HepG2 (cell line): Measurements from ENCODE around the gene JUND. TPM values are rescaled to one million over a fixed set of nuclear protein-coding genes. Genes with fewer than 3 reads are reported as not detected.

Source experiments
- FOXC1 ChIP-seq: sonication (generic); formaldehyde crosslinking; IDR thresholded peaks from 2 replicates; pipeline ENCODE4 v1.8.0; 2022; ENCODE audit warnings: mild to moderate bottlenecking, missing genetic modification reagents, borderline replicate concordance
- HNRNPUL1 ChIP-seq: fragments of 200-400 bp; formaldehyde crosslinking; IDR thresholded peaks from 2 replicates; pipeline ENCODE4 v1.6.1; 2017; ENCODE audit warnings: low read depth, mild to moderate bottlenecking, low read length, moderate library complexity
- KLF6 ChIP-seq: IDR thresholded peaks from 2 replicates; pipeline ENCODE4 v1.8.0; 2016; ENCODE audit warnings: missing biosample characterization, missing genetic modification reagents
- PREB ChIP-seq: sonication (generic); formaldehyde crosslinking; IDR thresholded peaks from 2 replicates; pipeline ENCODE4 v1.4.0; 2020; ENCODE audit warnings: missing genetic modification reagents
- REST ChIP-seq, 2 experiments: IDR thresholded peaks; 2 replicates each; pipeline ENCODE4 v1.6.1; 2011 to 2012; ENCODE audit warnings: low read length in 2 of 2, borderline replicate concordance in 1 of 2, low read depth in 1 of 2, mild to moderate bottlenecking in 1 of 2, moderate library complexity in 1 of 2
- SMAD9 ChIP-seq: sonication (generic); formaldehyde crosslinking; IDR thresholded peaks from 2 replicates; pipeline ENCODE4 v1.5.1; 2020; ENCODE audit warnings: mild to moderate bottlenecking, missing genetic modification reagents
- TRIM22 ChIP-seq: fragments of 450-650 bp; IDR thresholded peaks from 2 replicates; pipeline ENCODE4 v1.6.1; 2017
- YY1 ChIP-seq: IDR thresholded peaks from 2 replicates; pipeline ENCODE4 v1.6.1; 2011; ENCODE audit warnings: low read length, low read depth, moderate library complexity, mild to moderate bottlenecking; ENCODE audit not compliant: insufficient read depth, insufficient replicate concordance
- ZBTB7B ChIP-seq: sonication (generic); formaldehyde crosslinking; IDR thresholded peaks from 2 replicates; pipeline ENCODE4 v1.4.0; 2020; ENCODE audit warnings: missing genetic modification reagents
- ZFP82 ChIP-seq: sonication (generic); formaldehyde crosslinking; IDR thresholded peaks from 2 replicates; pipeline ENCODE4 v1.5.1; 2020; ENCODE audit warnings: mild to moderate bottlenecking, missing genetic modification reagents, borderline replicate concordance
- ZNF18 ChIP-seq: sonication (generic); formaldehyde crosslinking; IDR thresholded peaks from 2 replicates; pipeline ENCODE4 v1.8.0; 2022; ENCODE audit warnings: mild to moderate bottlenecking, missing genetic modification reagents; ENCODE audit not compliant: insufficient replicate concordance
- ZNF230 ChIP-seq: sonication (generic); formaldehyde crosslinking; IDR thresholded peaks from 2 replicates; pipeline ENCODE4 v1.4.0; 2020; ENCODE audit warnings: mild to moderate bottlenecking, missing genetic modification reagents
- ZNF317 ChIP-seq: sonication (generic); formaldehyde crosslinking; IDR thresholded peaks from 2 replicates; pipeline ENCODE4 v1.5.0; 2020; ENCODE audit warnings: mild to moderate bottlenecking, missing genetic modification reagents
- ZNF850 ChIP-seq: sonication (generic); formaldehyde crosslinking; conservative IDR thresholded peaks from 2 replicates; pipeline ENCODE4 v1.9.0; 2021; ENCODE audit warnings: mild to moderate bottlenecking, missing genetic modification reagents
- ZSCAN30 ChIP-seq: sonication (generic); formaldehyde crosslinking; IDR thresholded peaks from 2 replicates; pipeline ENCODE4 v1.5.0; 2020; ENCODE audit warnings: mild to moderate bottlenecking, missing genetic modification reagents
- polyA plus RNA-seq, 8 experiments: library from polyadenylated mRNA; depleted of rRNA in 3 of 8; stranded (reverse) in 7 of 8; unstranded in 1 of 8; fragments of >200 nt; fragmentation: Illumina TruSeq in 4 of 8; extraction: Trizol in 4 of 8; gene quantifications; 2 replicates each; pipeline versions ENCODE4 v1.2.1 to v1.2.3, GENCODE V29; 2011 to 2016; ENCODE audit warnings: low read depth in 4 of 8, missing spikeins in 1 of 8, mixed read lengths in 1 of 8; ENCODE audit not compliant: insufficient read depth in 1 of 8
- total RNA-seq, 5 experiments: library from RNA; depleted of rRNA; stranded (reverse); fragments of >200 nt; fragmentation: Illumina TruSeq; extraction: Trizol; gene quantifications; 2 replicates each; pipeline ENCODE4 v1.2.3, GENCODE V29; 2016; ENCODE audit warnings: low read depth in 1 of 5
- TF ChIP-seq, protein P1 (sequence below): sonication (generic); formaldehyde crosslinking; IDR thresholded peaks from 2 replicates; pipeline ENCODE4 v1.4.0; 2020; ENCODE audit warnings: mild to moderate bottlenecking, missing genetic modification reagents
- TF ChIP-seq, protein P2 (sequence below): sonication (generic); formaldehyde crosslinking; IDR thresholded peaks from 2 replicates; pipeline ENCODE4 v1.4.0; 2020; ENCODE audit warnings: mild to moderate bottlenecking, missing genetic modification reagents

The JUND gene
- total and polyA plus RNA-seq, 2 of the 13 experiments (the other 11 are each of a cell fraction or from before 2014, with no cell fraction given): 41.2 to 59.8 TPM

GRCh38 chr19:18281082-18282020 lies at the start of gene JUND (continued):
- peak; percentile 48 for TF ChIP-seq YY1
- TF ChIP-seq SMAD9 (CRISPR knock-in tag): no peak
- peak; percentile 66 for TF ChIP-seq ZNF18 (CRISPR knock-in tag)
- TF ChIP-seq ZNF850 (CRISPR knock-in tag): 0 out of 2 replicates have a peak, but pooled peaks have one; percentile 23
- no peak for TF ChIP-seq ZFP82
- TF ChIP-seq TRIM22: no peak
- TF ChIP-seq HNRNPUL1: 0 out of 2 replicates have a peak, but pooled peaks have one; percentile 30
- no peak for TF ChIP-seq ZNF317 (CRISPR knock-in tag)
- TF ChIP-seq PREB (CRISPR knock-in tag): no peak
- TF ChIP-seq REST (IDR thresholded peaks at IDR 0.05; ENCODE audit: borderline replicate concordance in 1 of 2, low read depth in 1 of 2, low read length in 2 of 2): no peak
- TF ChIP-seq FOXC1 (CRISPR knock-in tag): 0 out of 2 replicates have a peak, but pooled peaks have one; percentile 22
- TF ChIP-seq KLF6 (CRISPR knock-in tag): no peak
- TF ChIP-seq, protein P1, sequence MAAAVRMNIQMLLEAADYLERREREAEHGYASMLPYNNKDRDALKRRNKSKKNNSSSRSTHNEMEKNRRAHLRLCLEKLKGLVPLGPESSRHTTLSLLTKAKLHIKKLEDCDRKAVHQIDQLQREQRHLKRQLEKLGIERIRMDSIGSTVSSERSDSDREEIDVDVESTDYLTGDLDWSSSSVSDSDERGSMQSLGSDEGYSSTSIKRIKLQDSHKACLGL (CRISPR knock-in tag): no peak
- TF ChIP-seq ZNF230: no peak
- 0 out of 2 replicates have a peak, but pooled peaks have one; percentile 6 for TF ChIP-seq ZBTB7B (CRISPR knock-in tag)
- TF ChIP-seq ZSCAN30 (CRISPR knock-in tag): no peak
- TF ChIP-seq, protein P2, sequence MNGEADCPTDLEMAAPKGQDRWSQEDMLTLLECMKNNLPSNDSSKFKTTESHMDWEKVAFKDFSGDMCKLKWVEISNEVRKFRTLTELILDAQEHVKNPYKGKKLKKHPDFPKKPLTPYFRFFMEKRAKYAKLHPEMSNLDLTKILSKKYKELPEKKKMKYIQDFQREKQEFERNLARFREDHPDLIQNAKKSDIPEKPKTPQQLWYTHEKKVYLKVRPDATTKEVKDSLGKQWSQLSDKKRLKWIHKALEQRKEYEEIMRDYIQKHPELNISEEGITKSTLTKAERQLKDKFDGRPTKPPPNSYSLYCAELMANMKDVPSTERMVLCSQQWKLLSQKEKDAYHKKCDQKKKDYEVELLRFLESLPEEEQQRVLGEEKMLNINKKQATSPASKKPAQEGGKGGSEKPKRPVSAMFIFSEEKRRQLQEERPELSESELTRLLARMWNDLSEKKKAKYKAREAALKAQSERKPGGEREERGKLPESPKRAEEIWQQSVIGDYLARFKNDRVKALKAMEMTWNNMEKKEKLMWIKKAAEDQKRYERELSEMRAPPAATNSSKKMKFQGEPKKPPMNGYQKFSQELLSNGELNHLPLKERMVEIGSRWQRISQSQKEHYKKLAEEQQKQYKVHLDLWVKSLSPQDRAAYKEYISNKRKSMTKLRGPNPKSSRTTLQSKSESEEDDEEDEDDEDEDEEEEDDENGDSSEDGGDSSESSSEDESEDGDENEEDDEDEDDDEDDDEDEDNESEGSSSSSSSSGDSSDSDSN (CRISPR knock-in tag): peak; percentile 67; the same call in 1 of the 2 replicates
